HL-60 (cell line): ENCODE data around the gene N4BP2L2.
A peak's percentile ranks its signal among the peaks of the same experiment; 100 is the strongest.
"Not testable (repeated sequence)": the region's sequence is repeated elsewhere in the genome, so short reads cannot be mapped to it uniquely, and the experiment has no call there.

Experiments used
- DNase-seq, 2 experiments: peaks; one replicate each; pipeline ENCODE4 v3.0.0-alpha.2; 2010 to 2020; ENCODE audit warnings: low read depth in 1 of 2, low spot score in 1 of 2
- H3K27ac ChIP-seq: fragments of 250-450 bp; sonication (Bioruptor Pico); replicated peaks from 2 replicates; pipeline ENCODE4 v1.5.1; 2020; ENCODE audit warnings: mild to moderate bottlenecking, moderate library complexity
- H3K27me3 ChIP-seq: fragments of 250-450 bp; sonication (Bioruptor Pico); 2 replicates; pipeline ENCODE4 v1.5.1; 2021; ENCODE audit warnings: mild to moderate bottlenecking, moderate library complexity; ENCODE audit not compliant: insufficient read depth, poor library complexity, severe bottlenecking
- H3K4me3 ChIP-seq: replicated peaks from 2 replicates; pipeline ENCODE4 v1.5.1; 2011; ENCODE audit warnings: mild to moderate bottlenecking, control low read depth, low read length; ENCODE audit not compliant: insufficient read depth
- CTCF ChIP-seq: IDR thresholded peaks from one replicate; pipeline ENCODE4 v1.5.1; 2011; ENCODE audit warnings: low read length, control low read depth, inconsistent platforms; ENCODE audit not compliant: insufficient read depth
- GABPA ChIP-seq: IDR thresholded peaks from 2 replicates; pipeline ENCODE4 v1.6.1; 2012; ENCODE audit warnings: low read depth
- POLR2AphosphoS5 ChIP-seq: IDR thresholded peaks from 2 replicates; pipeline ENCODE4 v1.6.1; 2012; ENCODE audit warnings: low read depth
- REST ChIP-seq: IDR thresholded peaks from 2 replicates; pipeline ENCODE4 v1.6.1; 2012; ENCODE audit warnings: low read depth; ENCODE audit not compliant: insufficient replicate concordance
- SPI1 ChIP-seq: IDR thresholded peaks from 2 replicates; pipeline ENCODE4 v1.6.1; 2012; ENCODE audit warnings: low read depth, mild to moderate bottlenecking, borderline replicate concordance

Gene N4BP2L2

DNA sequence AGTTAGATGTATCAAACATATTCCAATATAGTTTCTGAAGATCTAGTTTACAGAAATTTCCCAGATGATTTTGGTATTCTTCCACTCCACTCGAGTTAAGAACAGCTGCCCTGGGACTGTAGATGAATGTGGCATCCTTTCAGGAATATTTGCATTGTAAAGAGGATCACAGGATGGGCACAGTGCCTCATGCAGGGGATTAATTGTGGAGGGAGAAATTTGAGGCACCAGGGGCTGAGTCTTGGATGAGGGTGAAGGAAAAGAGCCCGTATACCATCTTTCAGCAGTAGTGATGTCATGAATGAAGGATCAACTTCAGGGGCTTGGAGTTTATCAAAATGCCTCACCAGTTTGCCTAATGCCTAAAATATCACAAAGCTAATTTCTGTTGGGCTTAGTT, 43.7 kb upstream of the N4BP2L2 start:
- H3K4me3 ChIP-seq, result no peak overlapping the region
- no peak for DNase-seq
- no peaks in the 10 kb centered on the region for H3K27me3 ChIP-seq
- H3K27ac ChIP-seq, result no peak overlapping the region
- TF ChIP-seq GABPA (no peak), CTCF (no peak), REST (no peak), SPI1 (no peak), POLR2AphosphoS5 (no peak)

GRCh38 chr13:32581177-32581786, 42.7 kb upstream of the N4BP2L2 start:
- Histone ChIP-seq H3K27me3 (no peaks in the 10 kb centered on the region), H3K4me3 (no peak overlapping the region), H3K27ac (no peak overlapping the region)
- TF ChIP-seq SPI1 (no peak), CTCF (peak; percentile 33)
- no peak for DNase-seq

- H3K4me3 ChIP-seq, result no peak overlapping the region
- no peaks in the 10 kb centered on the region for H3K27me3 ChIP-seq
- H3K27ac ChIP-seq, result no peak overlapping the region
- no peak for DNase-seq
- TF ChIP-seq REST, result no peak
- no peak for TF ChIP-seq POLR2AphosphoS5
- no peak for TF ChIP-seq SPI1
- TF ChIP-seq GABPA, result no peak
- TF ChIP-seq CTCF, result no peak
Observed at GRCh38 chr13:32577032-32577431, 38.4 kb upstream of the N4BP2L2 start.

DNA sequence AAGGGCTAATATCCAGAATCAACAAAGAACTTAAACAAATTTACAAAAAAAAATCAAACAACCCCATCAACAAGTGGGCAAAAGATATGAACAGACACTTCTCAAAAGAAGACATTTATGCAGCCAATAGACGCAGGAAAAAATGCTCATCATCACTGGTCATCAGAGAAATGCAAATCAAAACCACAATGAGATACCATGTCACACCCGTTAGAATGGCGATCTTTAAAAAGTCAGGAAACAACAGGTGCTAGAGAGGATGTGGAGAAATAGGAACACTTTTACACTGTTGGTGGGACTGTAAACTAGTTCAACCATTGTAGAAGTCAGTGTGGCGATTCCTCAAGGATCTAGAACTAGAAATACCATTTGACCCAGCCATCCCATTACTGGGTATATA, 37.1 kb upstream of the N4BP2L2 start:
- DNase-seq, H3K27ac ChIP-seq, H3K4me3 ChIP-seq, H3K27me3 ChIP-seq: not testable (repeated sequence)

- not testable (repeated sequence) for H3K27me3 ChIP-seq, H3K4me3 ChIP-seq, H3K27ac ChIP-seq, DNase-seq
Observed at GRCh38 chr13:32560842-32561241, 22.2 kb upstream of the N4BP2L2 start.
